IPS-11a (cell line): ENCODE measurements around the gene MROH7.

Experiments used
- H3K4me3 ChIP-seq: one replicate; pipeline ENCODE4 v1.5.1; 2013; ENCODE audit warnings: low read depth, low read length, control low read depth

The MROH7 gene

GRCh38 chr1:54649921-54650320, 8.3 kb downstream of the MROH7 start:
- no peak overlapping the region for H3K4me3 ChIP-seq

GRCh38 chr1:54650417-54650816, 8.8 kb downstream of the MROH7 start:
- H3K4me3 ChIP-seq: no peak overlapping the region

GRCh38 chr1:54651608-54652007, 10.0 kb downstream of the MROH7 start:
- no peak overlapping the region for H3K4me3 ChIP-seq

GRCh38 chr1:54652168-54652567, 10.6 kb downstream of the MROH7 start:
- H3K4me3 ChIP-seq: no peak overlapping the region

- H3K4me3 ChIP-seq: no peak overlapping the region
Measured at GRCh38 chr1:54653036-54653435, 11.4 kb downstream of the MROH7 start.

- H3K4me3 ChIP-seq: no peak overlapping the region
Measured at GRCh38 chr1:54658164-54658913, 16.8 kb downstream of the MROH7 start.

- no peak overlapping the region for H3K4me3 ChIP-seq
Measured at GRCh38 chr1:54663725-54664124, 22.1 kb downstream of the MROH7 start.

- H3K4me3 ChIP-seq: no peak overlapping the region
Measured at GRCh38 chr1:54664364-54664763, 22.8 kb downstream of the MROH7 start.

GRCh38 chr1:54665852-54666251, 24.3 kb downstream of the MROH7 start:
- H3K4me3 ChIP-seq: no peak overlapping the region

GRCh38 chr1:54666333-54666732, 24.7 kb downstream of the MROH7 start:
- H3K4me3 ChIP-seq: no peak overlapping the region

GRCh38 chr1:54667797-54668196, 26.2 kb downstream of the MROH7 start:
- H3K4me3 ChIP-seq: no peak overlapping the region

GRCh38 chr1:54668567-54668966, 27.0 kb downstream of the MROH7 start:
- no peak overlapping the region for H3K4me3 ChIP-seq

GRCh38 chr1:54671985-54672608, 30.5 kb downstream of the MROH7 start:
- H3K4me3 ChIP-seq: no peak overlapping the region

- no peak overlapping the region for H3K4me3 ChIP-seq
Measured at GRCh38 chr1:54678776-54679643, 37.4 kb downstream of the MROH7 start.

GRCh38 chr1:54679706-54680105, 38.1 kb downstream of the MROH7 start:
- no peak overlapping the region for H3K4me3 ChIP-seq

- no peak overlapping the region for H3K4me3 ChIP-seq
Measured at GRCh38 chr1:54680387-54680786, 38.8 kb downstream of the MROH7 start.

- no peak overlapping the region for H3K4me3 ChIP-seq
Measured at GRCh38 chr1:54681358-54681757, 39.8 kb downstream of the MROH7 start.

GRCh38 chr1:54683453-54683852, 41.9 kb downstream of the MROH7 start:
- no peak overlapping the region for H3K4me3 ChIP-seq

- H3K4me3 ChIP-seq: no peak overlapping the region
Measured at GRCh38 chr1:54685335-54685905, 43.8 kb downstream of the MROH7 start.

GRCh38 chr1:54686155-54686554, 44.6 kb downstream of the MROH7 start:
- H3K4me3 ChIP-seq: no peak overlapping the region

- no peak overlapping the region for H3K4me3 ChIP-seq
Measured at GRCh38 chr1:54694771-54695170, 53.2 kb downstream of the MROH7 start.
